HG03097 (cell line): ENCODE results near the gene SBF2.

Experiments used
- ATAC-seq: cut with Tn5 transposase; IDR thresholded peaks from one replicate; pipeline ENCODE4 v1.9.1; 2021; ENCODE audit not compliant: unreplicated experiment, low FRiP score

The SBF2 gene

DNA sequence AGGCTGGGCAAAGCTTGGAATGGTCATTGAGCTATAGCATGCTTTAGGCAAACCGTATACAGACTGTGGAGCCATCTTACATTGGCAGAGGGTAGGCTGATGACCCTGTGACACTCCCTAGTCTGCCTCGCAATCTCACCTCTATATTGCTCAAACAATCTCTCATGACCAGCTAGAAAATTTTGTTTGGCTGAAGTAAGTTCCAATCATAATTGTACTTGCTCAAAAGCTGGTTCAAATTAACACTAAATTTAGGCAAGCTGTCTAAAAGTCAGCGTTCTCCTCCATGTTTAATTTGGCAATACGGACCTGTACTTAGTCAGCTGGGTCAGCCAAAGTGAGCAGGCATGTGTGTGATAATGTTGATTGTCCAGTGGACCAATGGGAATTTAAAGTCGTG lies 497.2 kb downstream of the SBF2 start:
- no peak for ATAC-seq

DNA sequence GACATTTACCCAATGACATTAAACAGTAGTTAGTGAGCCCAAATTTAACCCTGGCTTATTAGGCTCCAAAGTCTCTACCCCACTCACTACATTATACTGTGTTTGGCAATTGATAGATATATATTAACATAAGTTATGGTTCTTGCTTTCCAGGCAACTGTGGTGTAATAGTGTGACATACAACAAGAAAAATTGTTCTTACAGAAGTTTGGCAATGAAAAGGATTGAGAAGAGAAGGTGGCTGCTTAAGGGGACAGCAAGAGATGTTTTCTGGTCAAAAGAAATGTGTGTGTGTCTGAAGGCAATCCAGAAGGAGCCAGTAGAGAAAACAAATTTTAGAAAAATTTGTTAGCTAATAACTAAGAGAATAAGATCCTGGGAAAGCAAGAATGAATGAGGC lies 497.8 kb downstream of the SBF2 start:
- no peak for ATAC-seq

DNA sequence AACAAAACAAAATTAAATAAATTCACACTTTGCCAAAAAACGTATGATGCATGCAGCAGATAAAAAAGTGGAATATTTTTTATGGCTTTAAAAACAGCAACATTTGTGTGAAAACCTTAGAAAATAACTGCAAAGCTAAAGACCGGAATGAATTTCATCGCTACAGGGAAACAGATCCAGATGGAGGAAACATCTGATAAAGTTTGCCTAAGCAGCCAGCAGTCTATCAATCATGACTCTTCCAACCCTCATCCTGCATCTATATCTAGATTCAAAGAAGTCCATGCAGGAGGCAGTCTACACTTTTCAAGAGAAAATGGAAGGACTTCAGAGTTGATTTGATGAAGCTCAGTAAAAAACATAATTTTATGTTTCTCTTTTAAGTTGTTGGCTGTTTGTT lies 503.3 kb downstream of the SBF2 start:
- ATAC-seq = no peak

DNA sequence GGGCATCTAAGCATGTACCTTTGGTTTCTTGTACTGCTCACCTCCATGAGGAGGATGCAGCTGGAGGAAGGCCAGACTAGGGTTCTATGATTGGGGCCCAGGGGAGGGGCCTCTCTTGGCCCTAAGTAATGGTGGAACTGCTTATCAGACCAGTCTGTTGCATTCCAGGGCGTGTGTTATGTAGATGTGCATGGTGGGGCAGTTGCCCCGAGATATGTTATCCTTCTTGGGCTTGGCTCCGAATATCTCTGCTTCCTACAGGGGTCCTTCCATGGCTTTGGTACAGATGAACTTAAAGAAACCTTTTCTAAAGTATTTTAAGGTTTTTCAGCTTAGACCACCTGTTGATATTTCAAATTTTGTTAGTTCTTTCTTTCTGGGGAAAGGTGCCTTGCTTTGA lies 504.1 kb downstream of the SBF2 start:
- no peak for ATAC-seq

DNA sequence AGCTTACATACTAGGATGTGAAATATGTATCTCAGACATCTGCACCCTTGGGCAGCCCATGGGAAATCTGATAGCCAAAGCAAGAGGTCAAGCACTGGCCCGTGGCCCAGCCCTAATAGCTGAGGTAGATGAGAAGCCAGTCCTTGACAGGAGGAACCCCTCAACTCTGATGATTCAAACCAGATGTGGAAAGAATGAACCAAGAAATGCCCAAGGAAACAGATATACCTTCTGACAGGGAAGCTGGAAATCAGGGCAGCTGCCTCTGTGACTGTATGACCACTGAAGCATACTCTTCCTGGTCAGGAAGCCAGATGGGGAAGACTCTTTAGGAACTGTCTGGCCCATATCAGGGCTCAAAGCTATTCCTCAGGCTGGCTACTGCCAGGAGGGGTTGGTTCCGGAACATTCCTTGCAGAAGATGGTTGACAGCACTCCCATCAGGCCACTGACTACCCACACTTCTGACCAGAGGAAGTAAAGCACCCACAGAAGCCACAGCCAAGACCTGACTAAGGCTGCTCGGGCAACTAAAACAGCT lies 506.0 kb downstream of the SBF2 start:
- no peak for ATAC-seq

DNA sequence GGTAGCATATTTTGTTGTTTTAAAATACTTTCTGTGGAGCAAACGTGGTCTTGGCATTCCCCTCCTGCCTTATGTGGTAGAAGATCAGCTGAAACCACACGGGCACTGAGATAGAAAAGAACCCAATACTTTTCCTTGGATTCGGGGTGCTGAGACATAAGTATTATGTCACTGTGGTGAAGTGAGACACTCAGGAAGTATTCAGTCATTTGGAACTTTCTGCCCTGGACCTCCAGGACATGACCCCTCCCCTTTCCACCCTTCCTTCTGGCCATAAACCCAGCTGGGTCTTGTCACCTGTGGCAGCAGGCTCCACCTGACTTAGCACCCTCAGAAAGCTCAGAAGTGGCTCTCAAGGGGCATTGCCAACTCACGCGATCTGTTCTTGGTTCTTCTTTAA lies 506.8 kb downstream of the SBF2 start:
- ATAC-seq = no peak

DNA sequence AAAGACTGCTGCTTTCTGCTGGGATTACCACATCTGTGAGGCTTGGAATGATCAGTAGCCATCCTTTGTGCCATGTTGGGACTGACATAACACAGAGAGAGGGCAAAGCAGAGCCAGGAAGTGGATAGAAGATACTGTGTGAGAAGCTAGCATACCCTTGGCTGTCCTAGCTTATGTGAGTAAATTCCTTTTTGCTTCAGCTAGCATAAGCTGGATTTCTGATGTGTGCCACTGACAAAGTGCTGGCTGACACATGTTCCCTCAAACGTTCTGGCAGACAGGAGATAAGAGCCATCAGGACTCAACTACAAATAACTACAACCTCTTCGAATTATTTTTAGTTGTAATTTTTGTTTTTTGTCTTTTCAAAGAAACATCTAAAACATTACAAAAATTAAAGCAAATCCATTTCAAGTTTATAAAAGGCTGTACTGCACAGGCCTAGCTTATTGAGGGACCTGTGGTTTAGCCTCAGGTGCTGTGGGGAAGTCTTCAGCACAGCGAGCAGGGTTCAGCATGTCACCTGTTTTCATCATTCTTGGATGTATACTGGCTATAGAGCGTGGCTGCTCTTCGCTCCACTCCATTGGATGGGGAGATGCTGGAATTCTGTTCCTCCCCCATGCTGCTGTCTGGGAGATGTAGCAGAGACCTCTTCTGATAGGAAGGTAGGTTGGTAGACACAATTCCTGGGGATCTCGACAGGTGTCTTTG lies 509.3 kb downstream of the SBF2 start:
- no peak for ATAC-seq

DNA sequence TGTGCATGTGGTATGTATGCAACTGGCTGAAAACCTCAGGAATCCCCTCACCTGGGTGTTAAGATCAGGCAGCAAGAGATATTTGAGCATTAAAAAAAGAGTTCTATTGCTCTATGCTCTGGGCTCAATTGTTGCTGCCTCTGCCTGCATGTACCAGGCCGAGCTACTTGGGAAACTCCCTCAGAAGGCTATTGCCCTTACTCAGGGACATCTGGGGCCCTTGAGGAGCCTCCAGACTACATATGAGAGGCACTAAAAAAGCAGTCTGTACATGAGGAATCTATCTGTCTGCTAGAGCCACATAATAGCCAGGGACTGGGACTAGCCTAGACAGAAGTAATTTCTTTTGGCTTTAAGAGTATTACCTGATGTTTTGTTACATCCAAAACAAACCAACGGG lies 510.0 kb downstream of the SBF2 start:
- ATAC-seq = no peak

DNA sequence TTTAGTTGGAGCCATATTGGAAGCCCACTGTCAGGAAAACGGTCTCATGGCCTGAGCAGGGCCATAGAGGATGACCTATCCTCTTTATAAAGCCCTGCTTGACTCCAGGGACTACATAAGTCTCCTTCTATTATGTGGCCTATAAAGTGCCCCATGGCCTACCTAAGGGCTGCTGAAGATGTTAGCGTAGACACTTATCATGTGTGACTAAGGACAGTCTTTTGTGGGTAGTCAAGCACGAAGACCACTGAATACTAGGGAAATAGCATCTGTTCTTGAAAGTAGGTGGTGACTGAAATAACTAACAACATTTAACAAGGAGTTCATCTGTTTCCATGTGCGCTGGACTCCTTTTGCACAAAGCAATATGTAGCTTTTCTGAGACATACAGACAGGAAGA lies 513.1 kb downstream of the SBF2 start:
- ATAC-seq = no peak

DNA sequence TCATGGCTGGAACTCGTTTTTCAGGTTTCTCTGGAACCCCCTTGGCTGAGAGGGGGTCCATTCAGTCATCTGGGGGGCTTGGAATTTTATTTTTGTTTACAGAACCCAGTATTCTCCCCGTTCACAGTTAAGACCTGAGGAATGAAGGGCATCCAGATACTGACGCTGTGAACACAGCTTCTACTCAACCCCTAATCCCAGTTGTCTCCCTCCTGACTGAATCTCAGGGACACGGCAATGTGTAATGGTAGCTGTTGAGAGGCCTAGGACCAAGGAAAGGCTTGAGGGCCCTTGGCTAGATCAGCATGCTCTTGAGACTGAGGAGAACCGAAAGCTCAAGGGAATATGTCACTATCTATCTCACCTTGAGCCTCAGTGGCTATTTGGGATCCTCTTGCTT lies 516.5 kb downstream of the SBF2 start:
- no peak for ATAC-seq

DNA sequence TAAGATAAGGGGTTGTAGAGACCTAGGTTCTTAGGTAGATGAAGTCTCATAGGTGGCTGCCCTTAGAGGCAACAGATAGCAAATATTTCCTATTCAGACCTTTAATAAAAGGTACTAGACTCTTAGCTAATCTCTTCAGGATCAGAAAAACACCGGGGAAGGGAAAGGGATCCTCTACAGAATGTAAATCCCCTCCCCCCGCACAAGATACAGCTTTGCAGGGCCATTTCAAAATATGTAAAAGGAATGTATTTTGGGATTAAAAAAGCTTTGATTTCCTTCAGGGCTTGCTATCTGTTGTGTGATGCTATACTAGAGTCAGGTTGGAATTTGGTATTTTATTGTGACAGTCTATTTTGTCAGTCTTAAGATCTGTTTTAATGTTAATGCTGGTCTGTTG lies 517.0 kb downstream of the SBF2 start:
- ATAC-seq = no peak

DNA sequence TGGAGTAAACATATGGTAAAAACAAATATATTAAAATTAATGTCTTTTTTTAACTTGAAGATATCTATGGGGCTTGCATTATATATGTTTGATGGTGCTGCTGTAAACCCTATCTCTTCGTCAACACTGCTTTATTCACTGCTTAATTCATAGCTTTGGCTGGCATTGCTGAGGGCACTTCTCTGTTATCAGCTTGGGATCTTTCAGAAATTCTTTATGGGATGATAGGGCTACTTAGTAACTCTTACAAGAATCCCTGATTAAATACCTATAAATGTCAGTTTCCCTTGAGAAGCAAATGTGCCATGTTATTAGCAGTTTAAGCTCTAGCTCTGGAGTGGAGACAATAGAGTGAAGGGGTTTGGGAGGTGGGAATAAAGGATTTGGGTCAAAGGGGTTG lies 517.8 kb downstream of the SBF2 start:
- no peak for ATAC-seq

DNA sequence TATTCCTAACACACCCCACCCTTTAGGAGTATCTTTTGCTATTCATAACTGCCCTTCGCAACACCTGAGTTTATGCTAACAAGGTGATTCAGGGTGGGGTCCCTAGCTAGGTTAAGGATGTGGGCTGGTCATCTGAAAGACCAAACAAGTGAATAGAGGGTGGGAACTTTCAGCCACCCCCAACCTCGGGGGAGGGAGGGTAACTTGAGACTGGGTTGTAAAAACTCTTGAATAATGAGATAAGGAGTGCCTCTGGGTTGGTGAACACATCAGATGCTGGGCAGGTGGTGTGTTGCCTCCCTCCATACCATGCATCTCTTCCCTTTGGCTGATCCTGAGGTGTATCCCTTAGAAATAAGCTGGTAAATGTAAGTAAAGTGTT lies 518.6 kb downstream of the SBF2 start:
- no peak for ATAC-seq

DNA sequence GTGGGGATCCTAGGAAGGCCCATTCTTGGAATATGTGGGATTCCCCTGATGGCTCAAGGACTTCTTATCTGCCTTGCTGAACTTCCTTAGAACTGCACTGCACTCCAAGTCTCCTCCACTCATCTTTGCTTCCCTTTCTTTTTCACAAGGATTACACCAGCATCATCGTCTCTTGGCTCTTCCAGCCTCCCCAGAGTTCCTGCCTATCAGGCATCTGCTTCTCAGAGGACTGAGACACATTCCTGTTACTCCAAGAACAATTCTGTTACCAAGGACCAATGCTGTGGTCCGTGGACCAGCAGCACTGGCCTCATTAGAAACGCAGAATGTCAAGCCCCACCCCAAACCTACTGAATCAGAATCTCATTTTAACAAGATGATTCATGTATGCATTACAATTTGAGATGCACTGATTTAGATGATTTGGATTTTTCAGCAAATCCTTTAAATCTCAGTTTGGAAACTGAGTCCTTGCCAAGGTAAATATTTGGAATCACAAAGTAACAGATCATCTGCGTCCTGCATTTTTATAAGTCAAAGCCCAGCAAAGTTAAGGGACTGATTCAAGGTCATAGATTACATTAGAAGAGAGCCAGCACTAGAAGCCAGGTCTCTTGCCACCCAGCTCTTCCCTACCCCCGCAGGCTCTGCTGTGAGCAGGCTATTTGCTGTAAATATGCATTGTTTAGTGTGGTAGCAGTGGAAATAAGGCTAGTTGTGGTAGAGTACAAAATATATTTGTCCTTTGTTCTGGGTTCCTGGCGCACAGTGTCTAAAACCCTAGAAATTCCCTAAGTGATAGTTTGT lies 519.2 kb downstream of the SBF2 start:
- ATAC-seq = no peak

DNA sequence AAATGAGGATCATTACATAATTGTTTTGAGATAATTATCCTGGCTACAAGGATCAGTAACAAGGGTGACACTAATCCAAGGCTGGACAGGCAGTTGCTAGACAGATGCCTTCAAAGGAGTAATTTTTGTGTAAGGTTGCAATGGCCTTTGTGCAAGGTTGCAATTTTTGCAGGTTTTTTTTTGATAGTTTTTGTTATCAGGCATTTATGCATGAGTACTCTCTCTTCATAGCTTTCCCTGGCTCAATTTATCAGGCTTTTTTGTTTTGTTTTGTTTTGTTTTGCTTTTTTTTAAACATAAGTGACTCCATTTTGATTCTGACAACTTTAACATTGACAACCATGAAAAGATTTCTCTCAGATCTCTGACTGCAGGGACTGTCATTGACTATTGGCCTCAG lies 519.9 kb downstream of the SBF2 start:
- ATAC-seq = no peak

DNA sequence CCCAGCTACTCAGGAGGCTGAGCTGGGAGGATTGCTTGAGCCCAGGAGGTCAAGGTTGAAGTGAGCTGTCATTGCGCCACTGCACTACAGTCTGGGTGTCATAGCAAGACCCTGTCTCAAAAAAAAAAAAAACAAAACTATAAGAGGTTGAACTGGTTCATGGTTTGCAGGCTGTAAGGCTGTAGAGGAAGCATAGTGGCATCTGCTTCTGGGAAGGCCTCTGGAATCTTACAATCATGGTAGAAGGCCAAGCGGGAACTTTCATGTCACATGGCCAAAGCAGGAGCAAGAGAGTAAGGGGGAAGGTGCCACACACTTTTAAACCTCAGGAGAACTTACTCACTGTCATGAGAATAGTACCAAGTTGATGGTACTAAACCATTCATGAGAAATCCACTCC lies 520.5 kb downstream of the SBF2 start:
- no peak for ATAC-seq

DNA sequence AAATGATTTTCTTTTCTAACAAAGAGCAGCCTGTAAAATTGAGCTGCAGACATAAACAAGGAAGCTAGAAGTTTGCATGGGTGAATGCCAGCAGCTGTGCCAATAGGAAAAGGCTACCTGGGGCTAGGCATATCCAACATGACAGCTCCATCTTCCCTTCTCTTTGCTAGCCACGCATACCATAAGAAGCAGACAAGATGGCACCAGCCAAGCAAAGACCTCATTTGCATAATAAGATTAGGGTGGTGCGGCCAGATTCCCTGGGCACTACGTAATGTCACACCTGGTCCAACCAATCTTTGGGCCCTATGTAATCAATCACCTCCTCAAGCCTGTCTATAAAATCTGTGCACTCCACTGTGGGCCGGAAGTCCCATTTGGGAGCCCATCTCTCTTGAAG lies 521.8 kb downstream of the SBF2 start:
- ATAC-seq = no peak

DNA sequence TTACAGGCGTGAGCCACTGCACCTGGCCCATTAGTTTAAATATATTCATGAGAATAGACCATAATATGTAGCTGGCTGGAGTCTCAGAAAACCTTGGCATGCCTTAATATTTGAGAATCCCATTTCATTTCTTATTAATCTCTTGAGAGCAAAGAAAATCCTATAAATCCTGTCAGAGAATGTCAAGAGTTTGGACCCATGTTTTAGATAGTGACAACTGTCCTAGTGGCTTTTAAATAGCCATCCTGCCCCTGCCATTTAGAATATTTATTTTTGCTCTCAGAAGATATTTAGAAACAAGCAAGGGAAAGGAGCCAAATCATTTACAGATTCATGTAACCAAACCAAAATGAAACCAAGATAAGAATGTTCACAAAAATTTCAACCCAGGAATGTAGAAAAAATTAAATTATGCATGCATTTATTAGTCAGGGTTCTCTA lies 522.9 kb downstream of the SBF2 start:
- ATAC-seq = no peak

DNA sequence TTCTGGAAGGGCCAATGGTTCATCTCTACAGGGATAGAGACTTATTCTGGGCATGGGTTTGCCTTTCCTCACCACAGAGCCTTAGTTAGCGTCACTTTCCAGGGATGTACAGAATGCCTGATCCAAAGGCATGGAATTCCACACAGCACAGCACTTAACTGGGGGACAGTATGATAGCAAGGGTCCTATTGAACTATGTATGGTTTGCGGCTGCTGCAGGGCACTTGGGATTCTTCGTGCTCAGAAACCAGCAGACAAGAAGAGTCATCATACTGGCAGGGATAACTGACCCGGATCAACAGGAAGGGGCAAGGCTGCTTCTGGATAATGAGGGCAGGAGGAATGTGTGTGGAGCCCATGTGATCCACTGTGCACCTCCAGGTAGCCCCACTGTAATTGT lies 524.4 kb downstream of the SBF2 start:
- ATAC-seq = no peak

DNA sequence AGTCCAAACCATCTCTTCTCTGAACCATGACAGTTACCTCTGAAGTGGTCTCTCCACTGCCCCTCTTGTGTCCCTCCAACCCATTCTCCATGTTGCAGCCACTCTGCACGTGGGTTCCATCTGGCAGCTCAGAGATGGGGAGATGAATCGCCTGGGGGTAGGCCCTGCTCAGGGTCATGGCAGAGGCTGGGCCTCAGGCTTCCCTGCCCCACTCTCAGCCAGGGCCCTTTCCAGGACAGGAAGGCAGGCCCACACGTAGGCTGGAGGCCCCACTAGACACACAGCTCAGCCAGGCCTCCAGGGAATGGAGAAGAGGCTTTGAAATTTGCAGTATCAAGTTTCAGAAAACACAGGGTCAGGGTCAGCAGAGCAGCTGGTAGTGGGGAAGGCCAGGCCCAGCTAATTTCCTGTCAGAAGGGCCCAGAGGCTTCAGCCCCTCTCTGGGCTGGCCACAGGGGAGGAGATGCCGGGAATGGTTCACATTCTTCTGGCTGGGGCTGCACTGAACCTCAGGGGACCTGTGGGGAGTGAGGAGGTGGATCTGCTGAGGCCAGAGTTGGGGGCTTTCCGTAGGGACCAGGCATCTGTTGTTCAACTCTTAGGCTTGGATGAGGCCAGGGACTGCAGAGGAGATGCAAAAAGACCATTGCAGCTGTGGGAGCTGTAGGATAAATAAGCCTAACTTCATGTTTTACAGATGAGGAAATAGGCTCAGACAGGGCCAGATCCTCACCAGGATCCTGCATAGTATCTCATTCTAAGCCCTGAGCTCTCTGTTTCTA lies 528.5 kb downstream of the SBF2 start:
- no peak for ATAC-seq

DNA sequence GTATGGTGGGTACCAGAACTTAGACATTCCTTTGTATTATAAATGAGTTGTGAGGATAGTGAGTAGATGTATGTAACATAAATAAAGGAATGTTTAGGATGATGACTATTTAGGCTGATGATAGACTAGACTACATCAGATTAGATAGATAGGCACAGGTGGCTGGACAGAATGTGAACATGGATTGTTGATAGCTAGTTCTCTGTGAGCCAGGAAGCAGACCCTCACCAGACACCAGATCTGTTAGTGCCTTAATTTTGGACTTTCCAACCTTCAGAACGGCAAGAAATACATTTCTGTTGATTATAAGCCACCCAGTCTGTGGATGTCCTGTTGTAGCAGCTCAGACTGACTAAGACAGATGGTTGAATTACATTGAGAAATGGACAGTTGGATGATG lies 530.7 kb downstream of the SBF2 start:
- no peak for ATAC-seq
